IPS-20b (cell line): ENCODE measurements around the gene RAP1GAP.

ENCODE experiments used
- H3K27ac ChIP-seq: one replicate; pipeline ENCODE4 v1.5.1; 2013; ENCODE audit warnings: low read length
- H3K27me3 ChIP-seq: 2 replicates; pipeline ENCODE4 v1.6.1; 2013; ENCODE audit warnings: mild to moderate bottlenecking, low read length, inconsistent platforms; ENCODE audit not compliant: insufficient read depth
- H3K36me3 ChIP-seq: 2 replicates; pipeline ENCODE4 v1.6.1; 2013; ENCODE audit warnings: low read depth, mild to moderate bottlenecking, inconsistent platforms, low read length, moderate library complexity; ENCODE audit not compliant: insufficient read depth
- H3K4me1 ChIP-seq: 2 replicates; pipeline ENCODE4 v1.6.1; 2013; ENCODE audit warnings: mild to moderate bottlenecking, control low read depth, inconsistent platforms, low read length, moderate library complexity; ENCODE audit not compliant: insufficient read depth
- H3K4me3 ChIP-seq: 2 replicates; pipeline ENCODE4 v1.5.1; 2013; ENCODE audit warnings: mild to moderate bottlenecking, low read length, inconsistent platforms
- H3K9ac ChIP-seq: 2 replicates; pipeline ENCODE4 v1.6.1; 2013; ENCODE audit warnings: low read depth, mild to moderate bottlenecking, inconsistent platforms, low read length, moderate library complexity
- H3K9me3 ChIP-seq: 2 replicates; pipeline ENCODE4 v1.6.1; 2013; ENCODE audit warnings: mild to moderate bottlenecking, low read depth, low read length, inconsistent platforms; ENCODE audit not compliant: insufficient read depth

RAP1GAP gene

GRCh38 chr1:21669258-21670058 lies at the start of gene RAP1GAP:
Gene RAP1GAP (minus strand): TSS chr1:21669357. CDS start chr1:21620032, 49,325 bp downstream.
- peaks cover 42% of the 10 kb centered on the region for H3K27me3 ChIP-seq
- H3K9ac ChIP-seq = peak within 1 kb of the TSS; percentile 63; the same call in 1 of the 2 replicates
- H3K9me3 ChIP-seq = no peaks in the 10 kb centered on the region
- H3K4me3 ChIP-seq = peak within 1 kb of the TSS; percentile 85
- no peaks in the 10 kb centered on the region for H3K36me3 ChIP-seq
- no peak within 1 kb of the TSS for H3K27ac ChIP-seq
- 0 out of 2 replicates have a peak, but pooled peaks cover 4% of the 10 kb centered on the region for H3K4me1 ChIP-seq

GRCh38 chr1:21716169-21716568 lies 47.0 kb upstream of the RAP1GAP start:
- Histone ChIP-seq H3K36me3 (peaks cover 96% of the 10 kb centered on the region), H3K27me3 (no peaks in the 10 kb centered on the region), H3K4me3 (no peak overlapping the region), H3K9me3 (no peaks in the 10 kb centered on the region), H3K9ac (no peak overlapping the region), H3K27ac (no peak overlapping the region), H3K4me1 (no peaks in the 10 kb centered on the region)

GRCh38 chr1:21707891-21708290 lies 38.7 kb upstream of the RAP1GAP start:
- H3K9me3 ChIP-seq = no peaks in the 10 kb centered on the region
- H3K9ac ChIP-seq = no peak overlapping the region
- H3K4me1 ChIP-seq = peaks cover 17% of the 10 kb centered on the region; the same call in 1 of the 2 replicates
- H3K27ac ChIP-seq = no peak overlapping the region
- peaks cover 63% of the 10 kb centered on the region for H3K36me3 ChIP-seq
- H3K4me3 ChIP-seq = no peak overlapping the region
- H3K27me3 ChIP-seq = no peaks in the 10 kb centered on the region

- Histone ChIP-seq H3K36me3 (peaks cover 64% of the 10 kb centered on the region), H3K27ac (no peak overlapping the region), H3K4me1 (peaks cover 17% of the 10 kb centered on the region; the same call in 1 of the 2 replicates), H3K4me3 (no peak overlapping the region), H3K9ac (peak overlapping the region; percentile 26; the same call in 1 of the 2 replicates), H3K27me3 (no peaks in the 10 kb centered on the region), H3K9me3 (no peaks in the 10 kb centered on the region)
These were observed 38.1 kb upstream of the RAP1GAP start for GRCh38 chr1:21707086-21707840.

GRCh38 chr1:21706151-21706835 lies 37.1 kb upstream of the RAP1GAP start:
- Histone ChIP-seq H3K36me3 (peaks cover 64% of the 10 kb centered on the region), H3K9ac (no peak overlapping the region), H3K27me3 (no peaks in the 10 kb centered on the region), H3K4me3 (no peak overlapping the region), H3K9me3 (no peaks in the 10 kb centered on the region), H3K27ac (no peak overlapping the region), H3K4me1 (peaks cover 17% of the 10 kb centered on the region; the same call in 1 of the 2 replicates)

GRCh38 chr1:21705303-21705980 lies 36.3 kb upstream of the RAP1GAP start:
- Histone ChIP-seq H3K9me3 (no peaks in the 10 kb centered on the region), H3K4me1 (peaks cover 17% of the 10 kb centered on the region; the same call in 1 of the 2 replicates), H3K9ac (no peak overlapping the region), H3K27ac (no peak overlapping the region), H3K4me3 (no peak overlapping the region), H3K36me3 (peaks cover 68% of the 10 kb centered on the region), H3K27me3 (no peaks in the 10 kb centered on the region)

GRCh38 chr1:21704145-21704544 lies 35.0 kb upstream of the RAP1GAP start:
- Histone ChIP-seq H3K27me3 (no peaks in the 10 kb centered on the region), H3K9me3 (no peaks in the 10 kb centered on the region), H3K4me3 (no peak overlapping the region), H3K4me1 (peaks cover 17% of the 10 kb centered on the region; the same call in 1 of the 2 replicates), H3K9ac (no peak overlapping the region), H3K36me3 (peaks cover 65% of the 10 kb centered on the region), H3K27ac (no peak overlapping the region)

- no peaks in the 10 kb centered on the region for H3K9me3 ChIP-seq
- H3K9ac ChIP-seq = no peak overlapping the region
- no peak overlapping the region for H3K27ac ChIP-seq
- peaks cover 65% of the 10 kb centered on the region for H3K36me3 ChIP-seq
- H3K4me1 ChIP-seq = peaks cover 17% of the 10 kb centered on the region; the same call in 1 of the 2 replicates
- no peaks in the 10 kb centered on the region for H3K27me3 ChIP-seq
- H3K4me3 ChIP-seq = no peak overlapping the region
These were observed 34.3 kb upstream of the RAP1GAP start for GRCh38 chr1:21703318-21703963.

- H3K27me3 ChIP-seq = no peaks in the 10 kb centered on the region
- H3K9ac ChIP-seq = no peak overlapping the region
- no peaks in the 10 kb centered on the region for H3K9me3 ChIP-seq
- no peak overlapping the region for H3K27ac ChIP-seq
- H3K4me1 ChIP-seq = peaks cover 16% of the 10 kb centered on the region; the same call in 1 of the 2 replicates
- H3K36me3 ChIP-seq = peaks cover 66% of the 10 kb centered on the region
- no peak overlapping the region for H3K4me3 ChIP-seq
These were observed 33.6 kb upstream of the RAP1GAP start for GRCh38 chr1:21702780-21703179.

- Histone ChIP-seq H3K4me1 (peaks cover 4% of the 10 kb centered on the region; the same call in 1 of the 2 replicates), H3K27ac (no peak overlapping the region), H3K9me3 (no peaks in the 10 kb centered on the region), H3K27me3 (no peaks in the 10 kb centered on the region), H3K36me3 (peaks cover 68% of the 10 kb centered on the region), H3K9ac (no peak overlapping the region), H3K4me3 (no peak overlapping the region)
These were observed 32.2 kb upstream of the RAP1GAP start for GRCh38 chr1:21701401-21701800.
